ENCODE data around the gene LPIN3.
A peak's percentile ranks its signal among the peaks of the same experiment; 100 is the strongest.

DNA sequence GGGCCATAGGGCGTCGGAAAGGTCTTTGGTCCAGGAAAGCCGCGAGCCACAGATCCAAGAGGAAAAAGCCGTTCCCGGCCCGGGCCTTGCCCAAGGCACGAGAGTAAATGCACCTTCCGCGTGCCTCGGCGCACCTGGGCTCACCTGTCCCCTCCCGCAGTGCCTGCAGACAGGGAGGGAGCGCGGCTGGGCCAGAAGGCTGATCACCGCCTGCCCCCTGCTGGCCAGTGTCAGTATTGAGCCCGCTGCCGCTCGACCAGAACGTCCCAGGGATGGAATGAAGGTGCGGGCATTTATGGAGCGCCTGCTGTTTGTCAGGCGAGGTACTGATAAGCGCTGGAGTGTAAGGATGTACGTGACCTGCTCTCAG lies 679 bp upstream of the LPIN3 start:
- peak; percentile 88 to 97 for TF ChIP-seq CTCF (conservative IDR thresholded peaks at IDR 0.05 in 1 of 2, IDR thresholded peaks at IDR 0.05 in 1 of 2; ENCODE audit: extremely low read depth in 1 of 2, insufficient read depth in 1 of 2, low read depth in 1 of 2, low read length in 2 of 2)
- TF ChIP-seq EZH2 (IDR thresholded peaks at IDR 0.05; ENCODE audit: borderline replicate concordance, low read length): no peak

Measured in mammary epithelial cell (primary cell).